Stimulated activated CD4-positive, alpha-beta T cell treated with anti-CD3 and anti-CD28 coated beads, Interleukin-1b, Interleukin-23, amount 100 ng/mL, for 1 hour (primary cell): Measurements from ENCODE around the gene USP12.
"Not testable (repeated sequence)": the region's sequence is repeated elsewhere in the genome, so short reads cannot be mapped to it uniquely, and the experiment has no call there.

Source experiments
- DNase-seq, 2 donors: peaks; one replicate each; pipeline ENCODE4 v3.0.0-alpha.2; 2020; ENCODE audit warnings: low read depth in 2 of 2

Gene USP12

DNA sequence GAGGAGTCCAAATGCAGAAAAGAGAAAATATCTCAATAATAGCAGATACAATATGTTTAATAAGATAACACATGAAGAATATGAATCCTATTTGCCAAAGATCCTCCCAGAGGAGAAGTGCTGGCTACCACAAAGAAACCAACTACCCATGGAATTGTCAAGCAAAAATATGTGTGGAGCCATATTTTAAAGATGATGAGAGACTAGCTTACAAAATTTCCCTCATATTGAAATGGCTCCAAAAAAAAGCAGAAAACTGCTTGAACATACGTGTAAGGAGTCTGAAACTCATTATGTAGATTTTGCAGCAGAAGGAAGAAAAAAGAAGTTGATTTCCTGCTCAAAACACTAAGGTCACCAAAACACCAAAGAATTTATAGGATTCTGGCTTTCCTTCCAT is 94.2 kb downstream of the USP12 start:
- DNase-seq, result no peak

GRCh38 chr13:27076421-27076820 is 95.2 kb downstream of the USP12 start:
- DNase-seq, result no peak

GRCh38 chr13:27073186-27073585 is 98.4 kb downstream of the USP12 start:
- no peak for DNase-seq

DNA sequence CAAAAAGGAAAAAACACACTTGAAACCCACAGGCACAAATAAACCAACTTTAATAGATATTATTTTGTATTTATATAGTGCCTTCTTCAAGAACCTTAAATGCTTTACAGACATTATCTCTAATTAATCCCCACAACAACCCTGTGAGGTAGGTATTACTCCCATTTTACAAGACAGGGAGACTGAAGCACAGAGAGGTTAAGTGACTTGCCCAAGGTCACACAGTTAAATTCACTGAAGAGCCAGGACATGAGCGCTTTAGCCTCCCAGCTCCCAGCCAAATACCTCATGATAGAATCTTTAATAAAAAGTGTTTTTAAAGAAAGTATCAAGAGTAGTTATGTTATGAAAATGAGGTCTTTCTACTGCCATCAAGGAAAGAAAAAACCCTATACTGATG is 105.5 kb downstream of the USP12 start:
- not testable (repeated sequence) for DNase-seq

GRCh38 chr13:27065582-27065981 is 106.0 kb downstream of the USP12 start:
- DNase-seq, result no peak

GRCh38 chr13:27064252-27064995 is 107.2 kb downstream of the USP12 start:
- no peak for DNase-seq

DNA sequence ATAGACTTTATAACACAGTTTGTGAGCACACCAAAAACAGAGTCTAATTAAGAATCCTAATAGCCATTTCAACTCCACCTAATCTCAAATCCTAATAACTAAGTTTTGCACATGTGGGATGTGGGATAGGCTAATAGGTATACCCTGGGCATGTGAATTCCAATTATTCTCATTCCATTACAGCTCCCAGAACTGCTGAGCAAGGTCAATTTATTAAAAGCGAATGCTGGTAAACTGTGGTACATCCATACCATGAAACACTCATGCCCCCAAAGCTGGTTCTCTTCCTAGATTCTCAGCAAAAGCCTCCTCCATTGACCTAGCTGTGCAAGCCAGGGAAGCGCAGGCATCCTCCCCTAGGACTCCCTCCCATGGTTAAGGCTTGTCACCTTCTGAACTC is 113.8 kb downstream of the USP12 start:
- no peak for DNase-seq

DNA sequence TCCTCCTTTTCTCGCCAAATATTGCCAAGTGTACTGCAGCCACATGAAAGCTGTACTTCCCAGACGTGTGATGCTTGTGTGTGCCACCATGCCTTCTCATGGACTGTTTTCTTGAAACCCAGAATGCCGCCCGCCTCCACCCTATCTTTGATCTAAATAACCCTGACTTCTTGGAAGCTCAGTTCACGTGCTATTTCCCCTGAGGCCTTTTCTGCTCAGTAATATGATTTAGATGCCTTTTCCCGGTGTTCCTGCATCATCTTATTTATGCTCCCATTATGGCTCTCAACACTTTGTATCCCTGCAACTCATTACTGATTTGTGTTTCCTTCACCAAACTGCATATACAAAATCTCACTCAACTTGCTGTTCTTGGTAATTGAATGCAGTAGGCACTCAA is 116.1 kb downstream of the USP12 start:
- no peak for DNase-seq

GRCh38 chr13:27054760-27055159 is 116.9 kb downstream of the USP12 start:
- DNase-seq, result no peak

GRCh38 chr13:27053902-27054595 is 117.6 kb downstream of the USP12 start:
- DNase-seq, result no peak

- DNase-seq, result no peak
Observed at GRCh38 chr13:27053210-27053884, 118.3 kb downstream of the USP12 start.

DNA sequence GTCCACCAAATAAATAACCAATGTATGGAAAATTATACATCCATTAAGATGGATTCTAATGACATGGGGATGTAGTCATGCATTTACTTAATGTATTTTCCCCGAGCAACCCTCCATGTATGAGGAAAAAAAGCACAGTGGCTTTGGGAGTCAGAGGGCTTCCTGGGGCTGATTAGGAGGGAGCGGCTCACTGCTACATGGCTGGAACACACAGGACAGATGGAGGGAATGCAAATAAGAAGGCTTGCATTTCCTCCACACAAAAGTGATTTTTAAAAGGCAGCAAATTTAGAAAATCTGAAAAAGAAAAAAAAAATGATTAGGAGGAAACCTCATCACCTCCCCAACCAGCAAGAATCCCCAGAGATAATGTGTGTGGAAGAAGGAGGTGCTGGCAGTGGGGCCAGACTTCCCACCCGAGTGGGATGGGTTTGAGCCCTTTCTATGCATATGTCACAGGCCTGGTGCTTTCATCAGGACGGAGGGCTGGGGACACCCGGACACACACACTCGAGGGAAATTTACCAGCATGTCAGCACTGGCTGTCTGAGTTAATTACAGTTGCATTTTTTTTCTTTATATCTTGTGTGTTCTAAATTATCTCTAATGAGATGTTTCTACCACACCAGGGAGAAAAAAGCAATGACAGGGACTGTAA is 118.9 kb downstream of the USP12 start:
- no peak for DNase-seq

DNA sequence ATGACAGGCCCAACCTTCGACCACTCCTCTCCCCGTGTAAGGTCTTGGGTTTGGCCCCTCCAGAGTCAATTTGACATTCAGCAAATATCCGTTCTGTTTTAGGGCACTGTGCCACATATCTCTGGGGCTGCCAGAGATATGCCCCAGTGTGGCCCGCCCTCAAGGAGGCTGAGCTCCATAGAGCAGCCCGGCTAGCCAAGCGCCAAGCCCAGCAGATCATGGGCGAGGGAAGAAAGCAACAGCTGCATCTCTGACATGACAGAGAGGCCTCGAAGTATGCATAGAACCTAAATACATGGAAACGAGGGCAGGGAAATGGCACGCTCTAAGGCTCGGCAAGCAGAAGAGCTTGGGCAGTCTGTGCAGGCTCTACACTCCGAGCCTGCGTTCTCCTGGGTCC is 124.5 kb downstream of the USP12 start:
- DNase-seq, result no peak

GRCh38 chr13:27044837-27045570 is 126.6 kb downstream of the USP12 start:
- no peak for DNase-seq

- DNase-seq, result no peak
Observed at GRCh38 chr13:27043013-27043412, 128.6 kb downstream of the USP12 start.

- DNase-seq, result no peak
Observed at GRCh38 chr13:27041341-27041740, 130.3 kb downstream of the USP12 start.

GRCh38 chr13:27040826-27041108 is 130.8 kb downstream of the USP12 start:
- no peak for DNase-seq

GRCh38 chr13:27039171-27039701 is 132.4 kb downstream of the USP12 start:
- DNase-seq, result no peak

- no peak for DNase-seq
Observed at GRCh38 chr13:27038323-27038722, 133.3 kb downstream of the USP12 start.

- DNase-seq, result no peak
Observed at GRCh38 chr13:27037571-27037970, 134.0 kb downstream of the USP12 start.

- DNase-seq, result no peak
Observed at GRCh38 chr13:27037171-27037570, 134.4 kb downstream of the USP12 start.
